Tibial nerve (tissue), 4 donors: ENCODE measurements around the gene CPXM2. TPM values are rescaled to one million over a fixed set of nuclear protein-coding genes. Genes with fewer than 3 reads are reported as not detected.

Experiments
- DNase-seq, 2 donors: peaks; one replicate each; pipeline ENCODE4 v3.0.0-alpha.2; 2019; ENCODE audit warnings: low spot score in 2 of 2
- H3K27ac ChIP-seq, 4 donors: fragments of 200-600 bp; sonication (generic) in 3 of 4; one replicate each; pipeline ENCODE4 v1.5.1; 2017 to 2019; ENCODE audit warnings: mild to moderate bottlenecking in 1 of 4
- H3K27me3 ChIP-seq, 2 donors: fragments of 200-600 bp; sonication (generic) in 1 of 2; one replicate each; pipeline versions ENCODE4 v1.5.1 to v1.6.0; 2017 to 2019
- H3K36me3 ChIP-seq, 3 donors: fragments of 200-600 bp; sonication (generic); one replicate each; pipeline ENCODE4 v1.5.1; 2018 to 2019
- H3K4me1 ChIP-seq, 4 donors: fragments of 200-600 bp; sonication (generic) in 3 of 4; one replicate each; pipeline ENCODE4 v1.5.1; 2017 to 2019
- H3K4me3 ChIP-seq, 4 donors: fragments of 200-600 bp; sonication (generic) in 3 of 4; one replicate each; pipeline ENCODE4 v1.5.1; 2017 to 2019; ENCODE audit warnings: mild to moderate bottlenecking in 1 of 4, moderate library complexity in 1 of 4
- H3K9me3 ChIP-seq, 4 donors: fragments of 200-600 bp; sonication (generic) in 3 of 4; one replicate each; pipeline ENCODE4 v1.5.1; 2017 to 2019
- EP300 ChIP-seq, 2 donors: sonication (generic); formaldehyde crosslinking; IDR thresholded peaks; one replicate each; pipeline ENCODE4 v1.6.1; 2017; ENCODE audit warnings: antibody characterized with exemption in 2 of 2, mild to moderate bottlenecking in 1 of 2
- POLR2A ChIP-seq, 2 donors: fragments of 450-650 bp; IDR thresholded peaks; one replicate each; pipeline ENCODE4 v1.6.1; 2017; ENCODE audit warnings: antibody characterized with exemption in 2 of 2, mild to moderate bottlenecking in 2 of 2, moderate library complexity in 2 of 2
- WGBS, 2 donors: methylation state at CpG; one replicate each; pipeline ENCODE4 v1.1.5; 2018; 5-methylcytosine and 5-hydroxymethylcytosine counted together
- total RNA-seq, 4 donors: library from RNA; depleted of rRNA; stranded (reverse); fragments of >200 nt; gene quantifications; one replicate each; pipeline ENCODE4 v1.1.0, GENCODE V29; 2016
- TF ChIP-seq, protein P1 (sequence below), 5 experiments: fragments of 200-600 bp in 3 of 5; fragments of 450-650 bp in 2 of 5; sonication (generic) in 3 of 5; IDR thresholded peaks; one replicate each; pipeline ENCODE4 v1.5.1; 2016 to 2019; ENCODE audit warnings: antibody characterized with exemption in 5 of 5, mild to moderate bottlenecking in 3 of 5, moderate library complexity in 2 of 5

Gene CPXM2
- total RNA-seq, 4 donors from 2014 or later = 26.8 to 74.3 (median 37.8) TPM

DNA sequence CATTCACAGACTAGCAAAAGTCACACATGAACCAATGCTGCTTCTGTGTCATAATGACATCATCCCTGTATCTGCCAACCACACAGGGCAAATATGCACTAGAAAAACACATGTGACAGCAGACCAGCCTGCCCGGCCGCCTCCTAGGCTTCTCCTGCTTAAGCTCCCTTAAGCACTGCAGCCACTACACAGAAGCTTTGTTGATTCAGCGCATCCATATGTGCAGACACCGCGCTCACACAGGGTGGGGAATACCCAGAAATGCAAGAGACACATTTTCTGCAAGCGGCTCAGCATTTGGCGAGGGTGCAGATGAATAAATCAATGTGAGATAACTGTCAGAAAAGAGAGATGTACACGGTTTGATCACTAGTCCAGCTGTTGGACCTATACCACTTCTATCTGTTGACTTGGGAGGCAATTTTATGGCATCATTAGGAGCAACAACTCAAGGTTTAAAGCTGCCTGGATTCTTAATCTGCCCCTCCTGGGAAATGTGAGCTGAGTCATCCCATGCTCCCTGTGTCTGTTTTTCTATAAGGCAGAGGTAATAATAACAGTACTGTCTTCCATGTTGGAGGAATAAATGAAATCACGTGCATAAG lies 33.4 kb downstream of the CPXM2 start:
- WGBS, 2 donors = 33 to 48% methylated on average over 9 of the region's 9 CpGs
- H3K36me3 ChIP-seq = peaks cover 0 to 9% (median 0%) of the 10 kb centered on the region in 3 donors
- no peak overlapping the region for H3K4me3 ChIP-seq
- no peaks in the 10 kb centered on the region for H3K9me3 ChIP-seq
- H3K27ac ChIP-seq = no peak overlapping the region
- DNase-seq = no peak
- peaks cover 0 to 36% (median 2%) of the 10 kb centered on the region in 4 donors for H3K4me1 ChIP-seq
- no peaks in the 10 kb centered on the region for H3K27me3 ChIP-seq
- TF ChIP-seq, protein P1, sequence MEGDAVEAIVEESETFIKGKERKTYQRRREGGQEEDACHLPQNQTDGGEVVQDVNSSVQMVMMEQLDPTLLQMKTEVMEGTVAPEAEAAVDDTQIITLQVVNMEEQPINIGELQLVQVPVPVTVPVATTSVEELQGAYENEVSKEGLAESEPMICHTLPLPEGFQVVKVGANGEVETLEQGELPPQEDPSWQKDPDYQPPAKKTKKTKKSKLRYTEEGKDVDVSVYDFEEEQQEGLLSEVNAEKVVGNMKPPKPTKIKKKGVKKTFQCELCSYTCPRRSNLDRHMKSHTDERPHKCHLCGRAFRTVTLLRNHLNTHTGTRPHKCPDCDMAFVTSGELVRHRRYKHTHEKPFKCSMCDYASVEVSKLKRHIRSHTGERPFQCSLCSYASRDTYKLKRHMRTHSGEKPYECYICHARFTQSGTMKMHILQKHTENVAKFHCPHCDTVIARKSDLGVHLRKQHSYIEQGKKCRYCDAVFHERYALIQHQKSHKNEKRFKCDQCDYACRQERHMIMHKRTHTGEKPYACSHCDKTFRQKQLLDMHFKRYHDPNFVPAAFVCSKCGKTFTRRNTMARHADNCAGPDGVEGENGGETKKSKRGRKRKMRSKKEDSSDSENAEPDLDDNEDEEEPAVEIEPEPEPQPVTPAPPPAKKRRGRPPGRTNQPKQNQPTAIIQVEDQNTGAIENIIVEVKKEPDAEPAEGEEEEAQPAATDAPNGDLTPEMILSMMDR (IDR thresholded peaks at IDR 0.05) = no peak
- TF ChIP-seq EP300 (IDR thresholded peaks at IDR 0.05) (no peak), POLR2A (IDR thresholded peaks at IDR 0.05) (no peak)

DNA sequence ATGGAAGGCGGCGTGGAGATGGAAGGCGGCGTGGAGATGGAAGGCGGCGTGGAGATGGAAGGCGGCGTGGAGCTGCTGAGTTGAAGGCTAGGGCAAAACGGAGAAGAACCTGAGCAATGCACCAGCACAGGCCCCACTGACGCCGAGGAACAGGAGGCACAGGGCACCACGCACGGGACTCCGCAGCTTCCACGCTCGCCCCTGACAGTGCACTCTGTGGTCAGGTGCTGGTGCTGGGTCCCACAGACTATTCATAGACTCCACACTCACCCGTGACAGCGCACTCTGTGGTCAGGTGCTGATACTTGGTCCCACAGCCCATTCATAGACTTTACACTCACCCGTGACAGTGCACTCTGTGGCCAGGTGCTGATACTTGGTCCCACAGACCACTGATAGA lies 34.0 kb downstream of the CPXM2 start:
- 93 to 95% methylated on average over 19 of the region's 19 CpGs for WGBS, 2 donors
- Histone ChIP-seq H3K4me3 (no peak overlapping the region), H3K27ac (no peak overlapping the region), H3K4me1 (peaks cover 0 to 33% (median 2%) of the 10 kb centered on the region in 4 donors), H3K9me3 (no peaks in the 10 kb centered on the region), H3K27me3 (no peaks in the 10 kb centered on the region), H3K36me3 (peaks cover 0 to 9% (median 0%) of the 10 kb centered on the region in 3 donors)
- DNase-seq = no peak
- TF ChIP-seq, protein P1 (IDR thresholded peaks at IDR 0.05) = no peak
- no peak for TF ChIP-seq POLR2A (IDR thresholded peaks at IDR 0.05)
- TF ChIP-seq EP300 (IDR thresholded peaks at IDR 0.05) = no peak

DNA sequence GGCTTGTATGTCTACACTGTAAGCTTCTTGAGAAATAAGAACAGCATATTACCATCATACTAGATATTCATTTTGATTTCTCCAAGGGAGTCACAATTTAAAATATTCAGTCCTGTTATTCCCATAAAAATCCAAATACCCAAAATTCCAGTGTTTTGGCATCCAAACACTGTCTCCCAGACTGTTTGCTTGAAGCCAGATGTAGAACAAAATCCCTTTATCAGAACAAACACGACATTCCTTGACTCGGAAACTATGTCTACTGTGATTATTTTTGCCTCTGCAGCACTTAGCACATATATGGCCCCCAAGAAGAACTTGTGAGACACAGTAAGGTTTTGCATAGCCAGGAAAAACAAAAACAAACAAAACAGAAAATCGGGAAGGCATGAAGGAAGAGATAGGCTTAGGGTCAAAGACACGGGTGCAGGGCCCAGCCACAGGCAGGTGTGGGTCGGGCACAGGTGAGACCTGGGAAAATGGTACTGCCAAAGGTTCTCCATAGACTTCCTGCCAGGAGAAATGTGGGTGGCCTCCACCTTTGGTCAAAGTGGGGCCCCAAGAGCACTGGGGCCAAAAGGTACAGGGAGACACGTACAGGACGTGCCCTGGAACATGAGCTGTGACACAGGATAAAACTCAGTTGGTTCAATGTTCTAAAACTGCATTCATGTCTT lies 36.5 kb downstream of the CPXM2 start:
- DNase-seq = no peak
- Histone ChIP-seq H3K36me3 (no peaks in the 10 kb centered on the region), H3K9me3 (no peaks in the 10 kb centered on the region), H3K27ac (peak overlapping the region in 1 of 4 donors; percentile 11), H3K4me3 (no peak overlapping the region), H3K4me1 (peaks cover 0 to 33% (median 2%) of the 10 kb centered on the region in 4 donors), H3K27me3 (no peaks in the 10 kb centered on the region)
- no peak for TF ChIP-seq POLR2A (IDR thresholded peaks at IDR 0.05)
- no peak for TF ChIP-seq EP300 (IDR thresholded peaks at IDR 0.05)
- TF ChIP-seq, protein P1 (IDR thresholded peaks at IDR 0.05) = no peak
- 44 to 54% methylated on average over 7 of the region's 7 CpGs for WGBS, 2 donors

DNA sequence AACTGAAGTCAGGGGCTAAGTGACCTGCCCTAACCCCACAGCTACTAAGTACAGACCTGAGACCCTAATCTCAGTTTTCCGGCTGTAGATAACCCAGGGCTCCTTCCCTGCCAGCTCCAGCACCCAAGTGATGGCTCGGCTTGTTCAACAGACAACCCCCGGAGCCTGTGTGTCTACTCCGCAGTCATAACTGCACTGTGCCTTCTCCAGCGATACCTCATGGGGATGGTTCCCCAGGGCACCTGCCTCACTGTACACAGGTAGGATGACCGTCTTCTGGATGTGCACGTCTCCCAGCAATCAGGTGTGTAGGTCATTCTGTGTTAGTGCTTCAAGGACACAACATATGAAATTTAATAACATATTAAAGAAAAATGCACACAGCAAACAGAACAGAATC lies 37.1 kb downstream of the CPXM2 start:
- no peaks in the 10 kb centered on the region for H3K27me3 ChIP-seq
- no peaks in the 10 kb centered on the region for H3K9me3 ChIP-seq
- peak overlapping the region in 1 of 4 donors; percentile 11 for H3K27ac ChIP-seq
- DNase-seq = no peak
- H3K36me3 ChIP-seq = no peaks in the 10 kb centered on the region
- TF ChIP-seq POLR2A (IDR thresholded peaks at IDR 0.05) (no peak), EP300 (IDR thresholded peaks at IDR 0.05) (no peak)
- TF ChIP-seq, protein P1 (IDR thresholded peaks at IDR 0.05) = no peak
- H3K4me3 ChIP-seq = no peak overlapping the region
- 80 to 95% methylated on average over 7 of the region's 7 CpGs for WGBS, 2 donors
- H3K4me1 ChIP-seq = peaks cover 0 to 29% (median 2%) of the 10 kb centered on the region in 4 donors

DNA sequence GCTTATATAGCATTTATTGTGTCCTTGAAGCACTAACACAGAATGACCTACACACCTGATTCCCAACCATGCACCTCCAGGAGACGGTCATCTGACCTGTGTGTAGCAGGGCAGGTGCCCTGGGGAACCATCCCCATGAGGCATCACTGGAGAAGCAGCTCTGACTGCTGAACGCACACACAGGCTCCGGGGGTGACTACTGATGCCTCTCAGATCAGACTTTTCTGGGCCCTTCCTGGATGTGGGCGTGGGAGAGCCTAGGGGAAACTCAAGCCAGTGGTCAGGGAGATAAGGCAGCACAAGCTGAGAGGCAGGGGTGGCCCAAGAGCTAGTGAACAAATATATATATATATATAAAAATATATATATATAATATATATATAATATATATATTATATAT lies 37.6 kb downstream of the CPXM2 start:
- TF ChIP-seq, protein P1 (IDR thresholded peaks at IDR 0.05) = no peak
- TF ChIP-seq POLR2A (IDR thresholded peaks at IDR 0.05) = no peak
- TF ChIP-seq EP300 (IDR thresholded peaks at IDR 0.05) = no peak
- Histone ChIP-seq H3K4me1 (peaks cover 0 to 30% (median 2%) of the 10 kb centered on the region in 4 donors), H3K4me3 (no peak overlapping the region), H3K9me3 (no peaks in the 10 kb centered on the region), H3K27ac (no peak overlapping the region), H3K27me3 (no peaks in the 10 kb centered on the region), H3K36me3 (no peaks in the 10 kb centered on the region)
- no peak for DNase-seq
- 56 to 60% methylated on average over 4 of the region's 4 CpGs for WGBS, 2 donors
